ENCODE measurements around the gene PDC. TPM values are rescaled to one million over a fixed set of nuclear protein-coding genes. Genes with fewer than 3 reads are reported as not detected.

The PDC gene
- polyA plus RNA-seq, 1 donor (not counting 4 experiments of a cell fraction or from before 2014, with no cell fraction given) = not detected

DNA sequence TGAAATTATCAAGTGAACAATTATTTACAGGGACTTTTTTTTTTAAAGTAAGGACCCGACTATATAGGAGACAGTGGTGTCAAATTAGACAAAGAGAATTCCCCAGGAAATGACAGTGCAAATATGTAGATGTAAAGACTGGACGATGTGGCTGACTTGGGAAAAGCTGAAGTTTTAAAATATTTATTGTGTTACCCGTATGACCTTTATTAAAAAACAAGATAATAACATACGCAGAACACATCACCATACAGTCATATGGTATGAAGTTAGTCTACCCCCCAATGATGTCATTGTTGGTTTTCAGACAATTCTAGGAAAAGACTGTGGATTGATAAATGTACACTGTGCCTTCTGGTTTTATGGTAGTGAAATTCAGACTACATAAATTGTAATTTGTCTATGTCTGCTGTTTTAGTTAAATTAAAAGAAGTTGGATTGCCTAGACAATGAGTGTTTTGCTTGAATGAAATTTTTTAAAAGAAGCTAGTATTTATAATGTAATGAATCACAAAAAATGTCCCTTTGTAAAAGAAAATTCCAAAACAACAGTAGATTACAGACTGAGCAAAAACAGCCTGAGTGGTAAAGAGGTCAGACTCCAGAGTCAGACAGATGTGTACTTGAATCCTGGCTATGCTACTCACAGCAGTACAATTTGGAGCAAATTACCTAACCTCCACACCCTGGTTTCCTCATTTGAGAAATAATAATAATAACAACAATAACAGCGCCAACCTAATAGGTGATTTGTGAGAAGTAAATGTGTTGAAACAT is 15.5 kb upstream of the PDC start:
- Histone ChIP-seq H4K20me1 (ENCODE audit: control insufficient read depth, extremely low read depth, insufficient read depth, low read length) (no peaks in the 10 kb centered on the region), H3K9me3 (ENCODE audit: control insufficient read depth, low read depth, low read length) (no peaks in the 10 kb centered on the region), H3K27me3 (ENCODE audit: control insufficient read depth, extremely low read depth, insufficient read depth, low read length) (no peaks in the 10 kb centered on the region), H3K4me3 (ENCODE audit: control insufficient read depth in 2 of 3, extremely low read depth in 1 of 3, insufficient read depth in 2 of 3, low read depth in 1 of 3, low read length in 3 of 3) (no peak overlapping the region), H3K27ac (ENCODE audit: control insufficient read depth, insufficient read depth, low read length) (no peak overlapping the region), H3K36me3 (ENCODE audit: control insufficient read depth in 2 of 2, extremely low read depth in 1 of 2, insufficient read depth in 2 of 2, low read length in 2 of 2) (no peaks in the 10 kb centered on the region), H3K9me1 (ENCODE audit: control insufficient read depth, extremely low read depth, insufficient read depth, low read length) (no peaks in the 10 kb centered on the region), H2AFZ (ENCODE audit: control insufficient read depth, low read length) (no peak overlapping the region), H3K4me2 (ENCODE audit: control insufficient read depth, extremely low read depth, insufficient read depth, low read depth, low read length) (no peak overlapping the region), H3K9ac (ENCODE audit: control insufficient read depth, extremely low read depth, insufficient read depth, low read length) (no peak overlapping the region), H3K4me1 (ENCODE audit: control insufficient read depth, extremely low read depth, insufficient read depth, low read length) (no peaks in the 10 kb centered on the region), H3K79me2 (ENCODE audit: control insufficient read depth, insufficient read depth, low read length) (no peaks in the 10 kb centered on the region)
- FAIRE-seq (no peak), DNase-seq (ENCODE audit: low read depth, low spot score) (no peak)
- dilution Hi-C loops (cut with MboI; ENCODE audit: extremely low pct_ligation_motif_present, low sequenced_read_pairs) = no loop called here
- TF ChIP-seq, protein P1, sequence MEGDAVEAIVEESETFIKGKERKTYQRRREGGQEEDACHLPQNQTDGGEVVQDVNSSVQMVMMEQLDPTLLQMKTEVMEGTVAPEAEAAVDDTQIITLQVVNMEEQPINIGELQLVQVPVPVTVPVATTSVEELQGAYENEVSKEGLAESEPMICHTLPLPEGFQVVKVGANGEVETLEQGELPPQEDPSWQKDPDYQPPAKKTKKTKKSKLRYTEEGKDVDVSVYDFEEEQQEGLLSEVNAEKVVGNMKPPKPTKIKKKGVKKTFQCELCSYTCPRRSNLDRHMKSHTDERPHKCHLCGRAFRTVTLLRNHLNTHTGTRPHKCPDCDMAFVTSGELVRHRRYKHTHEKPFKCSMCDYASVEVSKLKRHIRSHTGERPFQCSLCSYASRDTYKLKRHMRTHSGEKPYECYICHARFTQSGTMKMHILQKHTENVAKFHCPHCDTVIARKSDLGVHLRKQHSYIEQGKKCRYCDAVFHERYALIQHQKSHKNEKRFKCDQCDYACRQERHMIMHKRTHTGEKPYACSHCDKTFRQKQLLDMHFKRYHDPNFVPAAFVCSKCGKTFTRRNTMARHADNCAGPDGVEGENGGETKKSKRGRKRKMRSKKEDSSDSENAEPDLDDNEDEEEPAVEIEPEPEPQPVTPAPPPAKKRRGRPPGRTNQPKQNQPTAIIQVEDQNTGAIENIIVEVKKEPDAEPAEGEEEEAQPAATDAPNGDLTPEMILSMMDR (optimal IDR thresholded peaks at IDR 0.05 in 1 of 3, IDR thresholded peaks at IDR 0.05 in 1 of 3, conservative IDR thresholded peaks at IDR 0.05 in 1 of 3; ENCODE audit: extremely low read depth in 1 of 3, insufficient read depth in 2 of 3, low read length in 3 of 3) = no peak
- TF ChIP-seq EZH2 (IDR thresholded peaks at IDR 0.05; ENCODE audit: low read length) = no peak

DNA sequence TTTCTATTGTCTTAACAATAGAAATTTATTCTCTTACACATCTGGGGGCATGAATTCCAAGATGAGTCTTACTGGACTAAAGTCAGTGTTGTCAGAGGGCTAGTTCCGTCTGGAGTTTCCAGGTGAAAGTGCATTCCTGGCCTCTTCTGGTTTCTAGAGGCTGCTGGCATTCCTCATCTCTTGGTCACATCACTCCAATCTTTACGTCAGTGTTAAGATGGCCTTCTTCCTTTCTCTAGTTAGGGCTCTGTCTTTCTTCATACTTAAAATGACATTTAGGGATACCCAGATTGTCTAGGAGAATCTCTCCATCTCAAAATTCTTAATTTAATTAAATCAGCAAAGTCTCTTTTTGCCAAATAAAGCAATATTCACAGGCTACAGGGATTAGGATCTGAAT is 13.3 kb upstream of the PDC start:
- H3K79me2 ChIP-seq (ENCODE audit: control insufficient read depth, insufficient read depth, low read length) = no peaks in the 10 kb centered on the region
- no peaks in the 10 kb centered on the region for H3K27me3 ChIP-seq (ENCODE audit: control insufficient read depth, extremely low read depth, insufficient read depth, low read length)
- no peaks in the 10 kb centered on the region for H3K36me3 ChIP-seq (ENCODE audit: control insufficient read depth in 2 of 2, extremely low read depth in 1 of 2, insufficient read depth in 2 of 2, low read length in 2 of 2)
- H3K4me1 ChIP-seq (ENCODE audit: control insufficient read depth, extremely low read depth, insufficient read depth, low read length) = no peaks in the 10 kb centered on the region
- no peak overlapping the region for H2AFZ ChIP-seq (ENCODE audit: control insufficient read depth, low read length)
- H4K20me1 ChIP-seq (ENCODE audit: control insufficient read depth, extremely low read depth, insufficient read depth, low read length) = no peaks in the 10 kb centered on the region
- no peak for FAIRE-seq
- no peak overlapping the region for H3K9ac ChIP-seq (ENCODE audit: control insufficient read depth, extremely low read depth, insufficient read depth, low read length)
- H3K4me3 ChIP-seq (ENCODE audit: control insufficient read depth in 2 of 3, extremely low read depth in 1 of 3, insufficient read depth in 2 of 3, low read depth in 1 of 3, low read length in 3 of 3) = no peak overlapping the region
- H3K9me1 ChIP-seq (ENCODE audit: control insufficient read depth, extremely low read depth, insufficient read depth, low read length) = no peaks in the 10 kb centered on the region
- no peak for DNase-seq (ENCODE audit: low read depth, low spot score)
- dilution Hi-C loops (cut with MboI; ENCODE audit: extremely low pct_ligation_motif_present, low sequenced_read_pairs) = no loop called here
- no peak overlapping the region for H3K4me2 ChIP-seq (ENCODE audit: control insufficient read depth, extremely low read depth, insufficient read depth, low read depth, low read length)
- TF ChIP-seq, protein P1 (optimal IDR thresholded peaks at IDR 0.05 in 1 of 3, IDR thresholded peaks at IDR 0.05 in 1 of 3, conservative IDR thresholded peaks at IDR 0.05 in 1 of 3; ENCODE audit: extremely low read depth in 1 of 3, insufficient read depth in 2 of 3, low read length in 3 of 3) = no peak
- no peak for TF ChIP-seq EZH2 (IDR thresholded peaks at IDR 0.05; ENCODE audit: low read length)
- H3K27ac ChIP-seq (ENCODE audit: control insufficient read depth, insufficient read depth, low read length) = no peak overlapping the region
- H3K9me3 ChIP-seq (ENCODE audit: control insufficient read depth, low read depth, low read length) = no peaks in the 10 kb centered on the region

Measured in keratinocyte (primary cell).